ENCODE data around the gene RETREG2. TPM values are rescaled to one million over a fixed set of nuclear protein-coding genes. Genes with fewer than 3 reads are reported as not detected.

RETREG2 gene
- total RNA-seq, 1 experiment from 2014 or later, result 63.7 TPM

- H4K20me1 ChIP-seq (ENCODE audit: insufficient read depth), result no peaks in the 10 kb centered on the region
- ChIA-PET RAD21 (ENCODE audit: low non-redundant PET in 1 of 2, low total read pairs in 2 of 2, uncharacterized antibody in 2 of 2, unreplicated experiment in 2 of 2) (interaction anchor here in 1 of 2 experiments (0.6 kb wide), 1 partner anchor 8 kb away, joined by 9 read pairs; no protein-coding TSS in a partner anchor), POLR2A (interaction anchor here (0.8 to 2.2 kb wide), 4 partner anchors 10 to 42 kb away, joined by 4 to 18 read pairs (median 8); partner anchors contain the start of genes ANKZF1 and ATG9A), CTCF (interaction anchor here (1.1 to 1.7 kb wide), 2 partner anchors 11 to 15 kb away, joined by 4 to 5 read pairs; partner anchors contain the start of gene ABCB6)
- H3K4me2 ChIP-seq (ENCODE audit: low read length), result peak overlapping the region; percentile 94
- peak overlapping the region; percentile 68 for H3K27ac ChIP-seq (ENCODE audit: low read depth, low read length)
- no peaks in the 10 kb centered on the region for H3K27me3 ChIP-seq (ENCODE audit: insufficient read depth, low read length)
- intact Hi-C loops (cut with micrococcal nuclease), result loop anchor here (2.0 kb wide), 1 partner anchor 31 kb away; the partner anchor contains the start of gene CNPPD1
- TSS peak; percentile 83 for BruUV-seq (replicated peaks)
- peaks cover 10 to 13% of the 10 kb centered on the region in 2 experiments; a peak in 3 of 4 replicates for H3K36me3 ChIP-seq (ENCODE audit: control insufficient read depth in 1 of 2, insufficient read depth in 2 of 2, low read length in 2 of 2)
- peak overlapping the region; percentile 67 for H3K4me3 ChIP-seq (replicated peaks in 1 of 2; ENCODE audit: low read depth in 1 of 2, low read length in 2 of 2)
- no peaks in the 10 kb centered on the region for H3K79me2 ChIP-seq (ENCODE audit: insufficient read depth, low read length)
- H3K9me2 ChIP-seq (ENCODE audit: insufficient read depth), result no peaks in the 10 kb centered on the region
- no peak overlapping the region for H2AFZ ChIP-seq (ENCODE audit: low read depth, low read length, poor library complexity, severe bottlenecking)
- TF ChIP-seq POLR2AphosphoS5 (IDR thresholded peaks at IDR 0.05; ENCODE audit: low read depth, low read length) (no peak), MAX (IDR thresholded peaks at IDR 0.05) (no peak), ATF3 (IDR thresholded peaks at IDR 0.05) (no peak), POLR2A (IDR thresholded peaks at IDR 0.05; ENCODE audit: borderline replicate concordance, extremely low read depth, insufficient read depth, insufficient read length) (no peak), CTCF (IDR thresholded peaks at IDR 0.05 in 2 of 3, conservative IDR thresholded peaks at IDR 0.05 in 1 of 3; ENCODE audit: borderline replicate concordance in 1 of 3, insufficient read depth in 1 of 3, low read depth in 2 of 3, low read length in 2 of 3) (no peak), ZNF274 (IDR thresholded peaks at IDR 0.05; ENCODE audit: low read depth, low read length) (no peak), ZBTB33 (IDR thresholded peaks at IDR 0.05; ENCODE audit: extremely low read depth, insufficient replicate concordance, low read length) (no peak), EGR1 (IDR thresholded peaks at IDR 0.05; ENCODE audit: low read depth) (no peak), CEBPB (IDR thresholded peaks at IDR 0.05; ENCODE audit: low read depth) (no peak), ZFX (IDR thresholded peaks at IDR 0.05) (no peak), YY1 (IDR thresholded peaks at IDR 0.05; ENCODE audit: extremely low read depth, insufficient replicate concordance, low read depth, low read length) (no peak), TCF7L2 (IDR thresholded peaks at IDR 0.05; ENCODE audit: borderline replicate concordance, extremely low read depth, insufficient read depth, insufficient read length) (no peak), REST (IDR thresholded peaks at IDR 0.05; ENCODE audit: low read depth) (no peak)
- H3K9me3 ChIP-seq (ENCODE audit: control insufficient read depth in 1 of 2, insufficient read depth in 1 of 2, low read depth in 1 of 2, low read length in 2 of 2), result peaks cover 0 to 9% of the 10 kb centered on the region in 2 experiments; a peak in 2 of 4 replicates
- H3K4me1 ChIP-seq (ENCODE audit: control insufficient read depth in 1 of 2, insufficient read depth in 2 of 2, low read length in 2 of 2), result peaks cover 11 to 17% of the 10 kb centered on the region in 2 experiments
- DNase-seq (ENCODE audit: low read depth, low spot score) (no peak), ATAC-seq (peak; percentile 5)
- peak overlapping the region; percentile 77 for H3K9ac ChIP-seq (ENCODE audit: low read length)
Observed at GRCh38 chr2:219207134-219207883, 29.2 kb downstream of the RETREG2 start.

Measured in HCT116 (cell line).